ENCODE data around the gene RAD51C. TPM values are rescaled to one million over a fixed set of nuclear protein-coding genes. Genes with fewer than 3 reads are reported as not detected.
"Not testable (repeated sequence)": the region's sequence is repeated elsewhere in the genome, so short reads cannot be mapped to it uniquely, and the experiment has no call there.

RAD51C gene
- total RNA-seq, 2 experiments from 2014 or later, result 76.6 to 88.6 TPM

DNA sequence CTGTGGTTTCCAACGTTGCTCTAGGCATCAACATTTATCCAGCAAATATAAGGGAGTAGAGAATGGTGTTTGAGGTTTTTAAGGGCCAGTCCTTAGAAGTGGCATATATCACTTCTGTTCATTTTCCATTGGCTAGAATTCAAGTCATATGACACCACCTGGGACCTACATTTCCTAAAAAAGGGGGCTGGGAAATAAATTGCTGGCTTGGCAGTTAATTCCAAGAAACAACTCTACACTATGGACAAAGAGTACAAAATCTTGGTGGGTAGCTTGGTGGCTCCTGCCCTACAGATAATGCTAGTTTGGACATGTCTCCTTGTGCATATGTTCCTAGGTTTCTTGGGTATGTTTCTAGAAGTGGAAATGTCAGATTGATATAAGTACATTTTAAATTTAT, 70.9 kb downstream of the RAD51C start:
- POLR2A ChIA-PET, result no interaction called here
- CTCF ChIA-PET, result no interaction called here

DNA sequence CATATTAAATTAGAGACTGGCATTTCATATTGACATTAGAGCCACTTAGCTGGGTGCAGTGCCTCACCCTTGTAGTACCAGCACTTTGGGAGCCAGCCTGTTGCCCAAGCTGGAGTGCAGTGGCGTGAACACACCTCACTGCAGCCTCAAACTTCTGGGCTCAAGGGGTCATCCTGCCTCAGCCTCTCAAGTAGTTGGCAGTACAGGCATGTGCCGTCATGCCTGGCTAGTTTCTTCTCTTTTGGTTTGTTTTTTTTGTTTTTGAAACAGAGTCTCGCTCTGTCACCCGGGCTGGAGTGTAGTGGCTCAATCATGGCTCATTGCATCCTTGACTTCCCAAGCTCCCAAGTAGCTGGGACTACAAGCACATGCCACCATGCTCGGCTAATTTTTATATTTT, 72.0 kb downstream of the RAD51C start:
- CTCF ChIA-PET, result interaction anchor here (0.6 kb wide), 1 partner anchor 378 kb away, joined by 4 read pairs; no protein-coding TSS in a partner anchor
- POLR2A ChIA-PET, result no interaction called here

DNA sequence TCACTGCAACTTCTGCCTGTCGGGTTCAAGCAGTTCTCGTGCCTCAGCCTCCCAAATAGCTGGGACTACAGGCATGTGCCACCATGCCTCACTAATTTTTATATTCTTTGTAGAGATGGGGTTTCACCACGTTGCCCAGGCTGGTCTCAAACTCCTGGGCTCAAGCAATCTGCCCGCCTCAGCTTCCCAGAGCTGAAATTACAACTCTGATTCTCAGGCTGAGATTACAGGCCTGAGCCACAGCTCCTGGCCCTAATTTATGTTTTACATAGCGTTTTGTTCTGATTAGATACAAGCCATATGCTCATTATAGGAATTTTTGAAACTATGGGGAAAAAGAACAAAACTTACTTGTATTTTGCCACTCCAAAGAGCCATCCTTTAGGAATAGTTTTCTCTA, 86.1 kb downstream of the RAD51C start:
- CTCF ChIA-PET, result interaction anchor here (0.6 kb wide), 1 partner anchor 41 kb away, joined by 3 read pairs; no protein-coding TSS in a partner anchor

DNA sequence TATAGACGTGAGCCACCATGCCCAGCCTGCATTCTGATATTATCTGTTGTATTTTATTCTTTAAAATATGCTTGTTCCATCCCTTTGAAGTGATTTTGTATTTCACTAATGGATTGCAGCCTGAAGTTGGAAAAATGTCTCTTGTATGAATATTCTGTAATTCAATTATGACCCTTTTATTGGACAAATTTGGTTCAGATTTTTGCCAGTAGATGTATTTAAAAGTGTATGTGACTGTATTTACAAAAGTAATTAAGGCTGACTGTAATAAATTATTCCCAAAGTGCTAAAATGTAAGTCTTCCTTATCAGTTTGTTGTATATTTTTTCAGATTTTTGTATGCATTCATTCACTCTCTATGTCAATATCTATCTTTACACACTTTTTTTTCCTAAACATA, 87.0 kb downstream of the RAD51C start:
- ChIA-PET CTCF (no interaction called here), POLR2A (no interaction called here)

More for the DNA sequence above, 86.1 kb downstream of the RAD51C start:
- POLR2A ChIA-PET, result not testable (repeated sequence)

DNA sequence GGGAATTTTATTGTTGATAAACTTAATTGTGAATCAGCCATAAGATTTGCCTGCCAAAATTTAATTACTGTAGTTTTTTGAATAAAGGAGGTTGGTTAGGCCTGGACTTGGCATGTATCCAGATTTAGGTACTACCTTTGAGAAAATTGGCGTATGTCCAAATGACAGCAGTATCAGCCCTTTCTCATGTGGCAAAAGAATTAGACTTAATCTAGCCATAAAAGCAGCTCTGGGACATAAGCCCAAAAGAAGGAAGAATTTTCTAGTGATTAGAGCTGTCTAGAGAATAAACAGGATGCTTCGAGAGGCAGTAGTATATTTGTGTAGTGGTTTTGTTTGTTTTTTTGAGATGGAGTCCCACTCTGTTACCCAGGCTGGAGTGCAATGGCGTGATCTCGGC, 91.0 kb downstream of the RAD51C start:
- CTCF ChIA-PET, result no interaction called here
- POLR2A ChIA-PET, result no interaction called here

DNA sequence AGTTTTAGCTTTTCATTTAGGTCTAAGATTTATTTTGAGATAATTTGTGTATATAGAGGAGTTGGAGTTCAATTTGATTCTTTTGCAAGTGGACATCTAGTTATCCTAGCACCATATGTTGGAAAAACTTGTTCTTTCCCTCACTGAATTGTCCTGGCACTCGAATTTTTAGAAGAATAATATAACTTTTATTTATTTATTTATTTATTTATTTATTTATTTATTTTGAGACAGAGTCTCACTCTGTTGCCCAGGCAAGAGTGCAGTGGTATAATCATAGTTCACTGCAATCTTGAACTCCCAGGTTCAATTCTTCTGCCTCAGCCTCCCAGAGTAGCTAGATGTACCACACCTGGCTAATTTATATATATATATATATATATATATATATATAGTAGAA, 92.7 kb downstream of the RAD51C start:
- CTCF ChIA-PET, result interaction anchor here (0.7 kb wide), 1 partner anchor 14 kb away, joined by 4 read pairs; no protein-coding TSS in a partner anchor
- POLR2A ChIA-PET, result interaction anchor here (0.7 kb wide), 1 partner anchor 422 kb away, joined by 5 read pairs; no protein-coding TSS in a partner anchor

Other genes with a start within 250 kb of the RAD51C start
- 1 to 10 TPM; 4.5 to 5.1 TPM for gene HSF5, start 204.2 kb upstream of the RAD51C start, total RNA-seq
- 10 to 100 TPM; 84.3 to 88.7 TPM for gene MTMR4, start 178.0 kb upstream of the RAD51C start, total RNA-seq
- gene TEX14, start 557 bp upstream of the RAD51C start, total RNA-seq, result under 1 TPM; 0.25 TPM
- under 1 TPM in 1 of 2 experiments, not detected in 1; 0.02 TPM for gene PPM1E, start 63.3 kb downstream of the RAD51C start, total RNA-seq

All from activated CD8-positive, alpha-beta memory T cell treated with anti-CD3 and anti-CD28 coated beads for 36 hours (primary cell).